ENCODE results near the gene NR2C1. TPM values are rescaled to one million over a fixed set of nuclear protein-coding genes. Genes with fewer than 3 reads are reported as not detected.

Gene NR2C1
- polyA plus RNA-seq, 3 donors = 2.2 to 24.7 (median 6.0) TPM

DNA sequence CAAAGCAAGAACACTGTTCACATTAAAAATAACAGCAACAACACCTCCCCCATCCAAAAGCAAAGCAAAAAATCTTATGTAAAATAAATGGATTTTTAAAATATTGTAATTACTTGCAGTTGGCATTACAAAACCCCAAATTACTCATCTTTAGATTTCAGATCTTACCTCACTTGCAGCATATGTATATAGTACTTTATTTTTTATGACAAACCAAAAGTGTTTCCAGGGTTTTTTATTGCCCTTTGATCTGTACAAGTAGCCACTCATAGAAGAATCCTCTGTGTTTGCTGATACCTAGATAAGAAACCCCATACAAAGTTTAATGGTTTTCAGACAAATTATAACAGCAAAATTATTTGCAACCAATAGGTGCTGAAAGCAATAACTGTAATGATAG, 12.2 kb upstream of the NR2C1 start:
- DNase-seq = no peak
- H3K9me3 ChIP-seq (replicated peaks in 1 of 2; ENCODE audit: control insufficient read depth in 1 of 2, insufficient read depth in 1 of 2, low read length in 2 of 2) = no peaks in the 10 kb centered on the region
- Mint-ChIP-seq H3K27ac (no peak overlapping the region), H3K4me1 (peaks cover 30% of the 10 kb centered on the region), H3K4me3 (no peak overlapping the region), H3K27me3 (ENCODE audit: low read depth in 3 of 3) (no peaks in the 10 kb centered on the region), H3K36me3 (peaks cover 48 to 75% of the 10 kb centered on the region in 2 donors), H3K9me3 (no peaks in the 10 kb centered on the region)
- no peaks in the 10 kb centered on the region for H3K79me2 ChIP-seq (ENCODE audit: insufficient read depth, low read length)
- TF ChIP-seq, protein P1, sequence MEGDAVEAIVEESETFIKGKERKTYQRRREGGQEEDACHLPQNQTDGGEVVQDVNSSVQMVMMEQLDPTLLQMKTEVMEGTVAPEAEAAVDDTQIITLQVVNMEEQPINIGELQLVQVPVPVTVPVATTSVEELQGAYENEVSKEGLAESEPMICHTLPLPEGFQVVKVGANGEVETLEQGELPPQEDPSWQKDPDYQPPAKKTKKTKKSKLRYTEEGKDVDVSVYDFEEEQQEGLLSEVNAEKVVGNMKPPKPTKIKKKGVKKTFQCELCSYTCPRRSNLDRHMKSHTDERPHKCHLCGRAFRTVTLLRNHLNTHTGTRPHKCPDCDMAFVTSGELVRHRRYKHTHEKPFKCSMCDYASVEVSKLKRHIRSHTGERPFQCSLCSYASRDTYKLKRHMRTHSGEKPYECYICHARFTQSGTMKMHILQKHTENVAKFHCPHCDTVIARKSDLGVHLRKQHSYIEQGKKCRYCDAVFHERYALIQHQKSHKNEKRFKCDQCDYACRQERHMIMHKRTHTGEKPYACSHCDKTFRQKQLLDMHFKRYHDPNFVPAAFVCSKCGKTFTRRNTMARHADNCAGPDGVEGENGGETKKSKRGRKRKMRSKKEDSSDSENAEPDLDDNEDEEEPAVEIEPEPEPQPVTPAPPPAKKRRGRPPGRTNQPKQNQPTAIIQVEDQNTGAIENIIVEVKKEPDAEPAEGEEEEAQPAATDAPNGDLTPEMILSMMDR (IDR thresholded peaks at IDR 0.05) = no peak
- no peak overlapping the region for H3K9ac ChIP-seq (ENCODE audit: insufficient read depth, low read length, poor library complexity, severe bottlenecking)
- H3K27me3 ChIP-seq (ENCODE audit: control insufficient read depth in 2 of 2, insufficient read depth in 2 of 2, low read length in 2 of 2) = no peaks in the 10 kb centered on the region
- H3K27ac ChIP-seq (ENCODE audit: low read depth in 1 of 2, low read length in 2 of 2) = no peak overlapping the region
- intact Hi-C loops (cut with micrococcal nuclease) = no loop called here
- peaks cover 11 to 21% of the 10 kb centered on the region in 2 donors for H3K4me1 ChIP-seq (ENCODE audit: control insufficient read depth in 1 of 2, insufficient read depth in 2 of 2, low read length in 2 of 2)
- no peak overlapping the region for H2AFZ ChIP-seq (ENCODE audit: insufficient read depth, low read depth, low read length, poor library complexity, severe bottlenecking)
- no peaks in the 10 kb centered on the region for H4K20me1 ChIP-seq (ENCODE audit: insufficient read depth, low read length)
- H3K4me3 ChIP-seq (replicated peaks in 1 of 3; ENCODE audit: low read depth in 2 of 3, low read length in 3 of 3) = no peak overlapping the region
- peaks cover 37 to 50% of the 10 kb centered on the region in 2 donors for H3K36me3 ChIP-seq (replicated peaks in 1 of 2; ENCODE audit: control insufficient read depth in 1 of 2, insufficient read depth in 2 of 2, low read length in 2 of 2)
- no peak overlapping the region for H3K4me2 ChIP-seq (replicated peaks; ENCODE audit: extremely low read depth, low read length, poor library complexity, severe bottlenecking)

DNA sequence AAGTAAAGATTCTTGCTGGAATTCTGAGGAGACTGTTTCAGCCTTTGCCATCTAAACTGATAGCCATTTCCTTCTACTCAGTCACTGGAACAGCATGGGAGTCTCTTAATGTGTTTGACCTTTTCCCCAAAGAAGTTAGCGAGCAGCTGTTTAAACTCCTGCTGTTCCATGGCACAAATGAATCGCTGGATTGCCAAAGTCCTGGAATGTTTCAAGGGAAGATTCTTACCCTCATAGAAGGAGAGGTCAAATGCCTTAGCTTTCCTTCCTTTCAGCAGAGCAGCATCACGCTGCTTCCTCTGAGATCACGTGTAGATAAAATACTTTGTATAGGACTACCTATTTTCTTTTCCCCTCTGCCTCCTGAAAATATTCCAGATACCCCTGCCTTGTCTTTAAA, 10.5 kb upstream of the NR2C1 start:
- Histone ChIP-seq H3K27me3 (ENCODE audit: control insufficient read depth in 2 of 2, insufficient read depth in 2 of 2, low read length in 2 of 2) (no peaks in the 10 kb centered on the region), H3K4me2 (replicated peaks; ENCODE audit: extremely low read depth, low read length, poor library complexity, severe bottlenecking) (no peak overlapping the region), H3K9ac (ENCODE audit: insufficient read depth, low read length, poor library complexity, severe bottlenecking) (no peak overlapping the region), H3K4me3 (replicated peaks in 1 of 3; ENCODE audit: low read depth in 2 of 3, low read length in 3 of 3) (no peak overlapping the region), H3K4me1 (ENCODE audit: control insufficient read depth in 1 of 2, insufficient read depth in 2 of 2, low read length in 2 of 2) (peaks cover 8 to 19% of the 10 kb centered on the region in 2 donors), H2AFZ (ENCODE audit: insufficient read depth, low read depth, low read length, poor library complexity, severe bottlenecking) (no peak overlapping the region), H3K9me3 (replicated peaks in 1 of 2; ENCODE audit: control insufficient read depth in 1 of 2, insufficient read depth in 1 of 2, low read length in 2 of 2) (no peaks in the 10 kb centered on the region), H3K36me3 (replicated peaks in 1 of 2; ENCODE audit: control insufficient read depth in 1 of 2, insufficient read depth in 2 of 2, low read length in 2 of 2) (peaks cover 28 to 34% of the 10 kb centered on the region in 2 donors), H3K79me2 (ENCODE audit: insufficient read depth, low read length) (no peaks in the 10 kb centered on the region), H4K20me1 (ENCODE audit: insufficient read depth, low read length) (no peaks in the 10 kb centered on the region), H3K27ac (ENCODE audit: low read depth in 1 of 2, low read length in 2 of 2) (no peak overlapping the region)
- no peaks in the 10 kb centered on the region for H3K27me3 Mint-ChIP-seq (ENCODE audit: low read depth in 3 of 3)
- no peak for DNase-seq
- peaks cover 27% of the 10 kb centered on the region for H3K4me1 Mint-ChIP-seq
- H3K9me3 Mint-ChIP-seq = no peaks in the 10 kb centered on the region
- H3K36me3 Mint-ChIP-seq = peaks cover 38 to 66% of the 10 kb centered on the region in 2 donors
- no CpG with 5 or more reads among the region's 4 CpGs for WGBS (ENCODE audit: insufficient coverage)
- H3K4me3 Mint-ChIP-seq = no peak overlapping the region
- intact Hi-C loops (cut with micrococcal nuclease) = no loop called here
- peak overlapping the region in 1 of 7 donors; percentile 14 for H3K27ac Mint-ChIP-seq
- TF ChIP-seq, protein P1 (IDR thresholded peaks at IDR 0.05) = no peak

All from CD14-positive monocyte (primary cell).